Endometrial microvascular endothelial cells (primary cell): ENCODE data around the gene DSG4. TPM values are rescaled to one million over a fixed set of nuclear protein-coding genes. Genes with fewer than 3 reads are reported as not detected.

Source experiments
- in situ Hi-C: cut with HindIII; loops from 2 replicates; pipeline ENCODE4 v1.10.0; 2017; ENCODE audit warnings: low sequenced_read_pairs, low pct_unique_long_range_greater_than_20kb; ENCODE audit errors: inconsistent ontology term
- total RNA-seq: library from RNA; depleted of rRNA; stranded (reverse); fragments of >200 nt; gene quantifications from one replicate; pipeline ENCODE4 v1.2.3, GENCODE V29; 2015; ENCODE audit errors: inconsistent ontology term

DSG4 gene
- total RNA-seq, 1 donor from 2014 or later = not detected

- in situ Hi-C loops = no loop called here
These were observed 64.2 kb downstream of the DSG4 start for GRCh38 chr18:31440787-31441186.

- in situ Hi-C loops = no loop called here
These were observed 64.9 kb downstream of the DSG4 start for GRCh38 chr18:31441493-31441892.

GRCh38 chr18:31444142-31444541 lies 67.6 kb downstream of the DSG4 start:
- in situ Hi-C loops = no loop called here

GRCh38 chr18:31445908-31446307 lies 69.3 kb downstream of the DSG4 start:
- in situ Hi-C loops = no loop called here

GRCh38 chr18:31446854-31447253 lies 70.3 kb downstream of the DSG4 start:
- in situ Hi-C loops = no loop called here

- in situ Hi-C loops = no loop called here
These were observed 71.1 kb downstream of the DSG4 start, which contains the start of gene DSG3 for GRCh38 chr18:31447530-31448191. TSS of gene DSG3 (plus strand) at chr18:31447741. CDS start at chr18:31447878, 137 bp downstream.

GRCh38 chr18:31450409-31450808 lies 73.8 kb downstream of the DSG4 start:
- in situ Hi-C loops = no loop called here

GRCh38 chr18:31451625-31452024 lies 75.0 kb downstream of the DSG4 start:
- in situ Hi-C loops = no loop called here

GRCh38 chr18:31454066-31454708 lies 77.6 kb downstream of the DSG4 start:
- in situ Hi-C loops = no loop called here

Other genes with a start within 250 kb of the DSG4 start
- gene DSC1, start 213.9 kb upstream of the DSG4 start, total RNA-seq = not detected
- gene DSG1, start 58.6 kb upstream of the DSG4 start, total RNA-seq = not detected
- not detected for gene DSG3, start 71.0 kb downstream of the DSG4 start, total RNA-seq
- gene DSG2, start 121.4 kb downstream of the DSG4 start, total RNA-seq = not detected
- not detected for gene TTR, start 215.1 kb downstream of the DSG4 start, total RNA-seq